ENCODE results near the gene SPDYE1. TPM values are rescaled to one million over a fixed set of nuclear protein-coding genes. Genes with fewer than 3 reads are reported as not detected.
"Not testable (repeated sequence)": the region's sequence is repeated elsewhere in the genome, so short reads cannot be mapped to it uniquely, and the experiment has no call there.

The SPDYE1 gene, protein sequence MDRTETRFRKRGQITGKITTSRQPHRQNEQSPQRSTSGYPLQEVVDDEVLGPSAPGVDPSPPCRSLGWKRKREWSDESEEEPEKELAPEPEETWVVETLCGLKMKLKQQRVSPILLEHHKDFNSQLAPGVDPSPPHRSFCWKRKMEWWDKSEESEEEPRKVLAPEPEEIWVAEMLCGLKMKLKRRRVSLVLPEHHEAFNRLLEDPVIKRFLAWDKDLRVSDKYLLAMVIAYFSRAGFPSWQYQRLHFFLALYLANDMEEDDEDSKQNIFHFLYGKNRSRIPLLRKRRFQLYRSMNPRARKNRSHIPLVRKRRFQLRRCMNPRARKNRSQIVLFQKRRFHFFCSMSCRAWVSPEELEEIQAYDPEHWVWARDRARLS
- under 0.01 TPM for total RNA-seq

DNA sequence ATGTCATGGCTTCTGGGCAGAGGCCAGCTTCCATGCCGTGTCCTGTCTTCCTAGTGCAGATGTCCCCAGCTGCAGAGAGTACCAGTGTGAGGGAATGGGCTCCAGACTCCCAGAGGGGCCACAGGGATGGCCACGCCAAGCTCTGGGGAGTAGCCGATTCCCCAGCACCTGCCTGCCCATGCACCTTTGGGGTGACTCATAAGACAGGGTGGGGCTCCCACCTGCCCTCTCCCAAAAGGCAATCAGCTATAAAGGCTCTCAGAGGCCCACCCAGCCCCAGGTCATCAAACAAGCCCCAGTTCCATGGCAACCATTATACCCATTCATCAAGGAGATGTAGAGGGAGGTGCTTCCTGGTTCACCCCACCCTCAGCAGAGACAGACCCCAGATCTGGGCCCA is at the start of gene SPDYE1:
Gene SPDYE1 (plus strand): TSS at position 366 of the 400 bp plus-strand sequence. CDS start 2,053 bp downstream, outside the sequence.
- not testable (repeated sequence) for H3K4me1 ChIP-seq (ENCODE audit: insufficient read depth, low read length); H3K4me3 ChIP-seq (ENCODE audit: low read length)

DNA sequence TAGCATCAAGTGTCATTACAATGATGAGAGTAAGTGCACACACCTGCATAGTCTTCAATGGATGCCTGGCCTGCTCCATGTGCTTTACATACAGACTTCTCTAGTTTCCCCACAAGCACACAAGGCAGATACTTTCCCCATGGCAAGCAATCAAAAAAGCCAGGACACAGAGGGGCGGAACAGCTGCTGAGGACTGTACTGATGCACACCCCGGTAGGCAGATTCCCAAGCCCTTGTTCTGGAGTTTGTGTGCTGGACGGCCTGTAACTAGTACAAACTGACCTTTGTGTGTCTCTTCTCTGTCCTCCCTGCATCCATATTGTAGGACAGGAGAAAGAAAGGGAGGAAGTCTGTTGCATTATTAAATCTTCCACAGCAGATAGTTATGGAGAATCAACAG is 45.7 kb upstream of the SPDYE1 start:
- H3K4me1 ChIP-seq (ENCODE audit: insufficient read depth, low read length) = peaks cover 2% of the 10 kb centered on the region
- H3K27me3 ChIP-seq (ENCODE audit: insufficient read depth, low read length) = no peaks in the 10 kb centered on the region
- H3K4me3 ChIP-seq (ENCODE audit: low read length) = no peak overlapping the region
- no peaks in the 10 kb centered on the region for H3K9me3 ChIP-seq (ENCODE audit: low read depth, low read length)

More for the DNA sequence above, at the start of gene SPDYE1:
- H3K9me3 ChIP-seq (ENCODE audit: low read depth, low read length); H3K27me3 ChIP-seq (ENCODE audit: insufficient read depth, low read length): not testable (repeated sequence)

DNA sequence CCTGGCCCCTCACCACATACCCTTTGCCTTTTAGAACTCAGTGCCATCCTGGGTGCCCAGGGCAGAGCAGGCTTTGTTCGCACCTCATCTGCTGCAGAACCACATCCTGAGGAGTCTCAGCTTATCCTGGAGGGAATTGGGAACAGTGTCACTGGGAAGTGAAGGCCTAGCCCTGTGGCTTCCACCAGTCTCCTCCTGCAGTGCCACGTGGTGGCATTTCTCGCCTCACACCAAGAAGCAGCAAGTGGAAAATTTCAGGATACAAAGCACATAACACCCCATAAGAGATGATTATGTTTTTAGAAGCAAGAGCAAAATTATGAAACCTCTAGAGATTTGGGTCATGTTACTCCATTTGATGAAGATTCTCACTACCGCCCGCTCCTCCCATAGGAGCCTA is 44.6 kb upstream of the SPDYE1 start:
- Histone ChIP-seq H3K4me1 (ENCODE audit: insufficient read depth, low read length) (peaks cover 2% of the 10 kb centered on the region), H3K9me3 (ENCODE audit: low read depth, low read length) (no peaks in the 10 kb centered on the region), H3K27me3 (ENCODE audit: insufficient read depth, low read length) (no peaks in the 10 kb centered on the region), H3K4me3 (ENCODE audit: low read length) (no peak overlapping the region)

DNA sequence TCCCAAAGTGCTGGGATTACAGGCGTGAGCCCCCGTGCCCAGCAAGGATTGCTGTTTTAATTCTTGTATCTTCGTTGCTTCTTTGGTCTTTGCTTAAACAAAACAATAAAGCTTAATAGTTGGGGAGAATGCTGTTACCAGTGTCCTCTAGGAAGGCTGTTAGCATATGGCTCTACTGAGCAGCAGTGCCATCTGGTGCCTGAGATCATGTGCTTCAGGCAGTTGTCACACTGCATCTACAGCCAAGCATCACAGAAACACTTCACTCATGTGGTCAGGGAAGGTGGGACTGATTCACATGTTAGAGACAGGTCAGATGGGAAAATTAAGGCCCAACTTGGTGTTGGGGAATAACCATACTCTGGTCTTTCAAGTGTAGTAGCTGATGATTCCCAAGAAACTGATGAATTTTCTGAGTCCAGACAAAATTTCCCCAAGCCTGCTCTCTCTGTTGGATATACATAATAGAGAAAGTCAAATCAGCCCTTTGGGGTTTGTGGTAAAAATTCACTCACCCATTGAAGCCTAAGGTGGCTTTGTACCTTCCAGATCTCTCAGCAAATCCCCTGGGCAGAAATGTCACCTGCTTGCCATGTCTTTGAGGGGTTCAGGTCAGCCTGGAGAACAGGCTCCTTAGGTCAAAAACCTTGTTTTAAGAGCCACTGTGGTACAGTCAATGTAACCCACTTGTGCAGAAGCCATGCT is 43.0 kb upstream of the SPDYE1 start:
- Histone ChIP-seq H3K9me3 (ENCODE audit: low read depth, low read length) (no peaks in the 10 kb centered on the region), H3K27me3 (ENCODE audit: insufficient read depth, low read length) (no peaks in the 10 kb centered on the region), H3K4me3 (ENCODE audit: low read length) (no peak overlapping the region), H3K4me1 (ENCODE audit: insufficient read depth, low read length) (peaks cover 2% of the 10 kb centered on the region)

DNA sequence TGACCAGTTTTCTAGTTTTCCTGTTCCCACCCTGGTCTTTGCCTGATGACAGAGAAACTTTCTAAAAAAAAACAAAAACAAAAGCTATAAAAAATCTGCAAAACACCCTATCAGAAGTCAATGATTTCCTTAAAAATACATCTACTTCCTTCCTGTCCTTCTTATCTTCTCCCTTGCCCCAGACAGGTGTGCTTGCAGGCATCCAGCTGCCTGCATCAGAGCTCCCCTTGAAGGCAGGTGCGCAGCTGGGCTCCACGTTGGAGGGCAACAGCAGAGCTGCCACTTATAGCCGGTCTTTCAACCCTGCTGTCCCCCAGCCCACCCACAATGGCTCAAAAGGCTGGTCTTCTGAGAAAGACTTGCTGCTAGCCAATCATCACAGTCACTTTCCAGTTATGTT is 41.7 kb upstream of the SPDYE1 start:
- no peaks in the 10 kb centered on the region for H3K9me3 ChIP-seq (ENCODE audit: low read depth, low read length)
- peaks cover 2% of the 10 kb centered on the region for H3K4me1 ChIP-seq (ENCODE audit: insufficient read depth, low read length)
- H3K27me3 ChIP-seq (ENCODE audit: insufficient read depth, low read length) = no peaks in the 10 kb centered on the region
- no peak overlapping the region for H3K4me3 ChIP-seq (ENCODE audit: low read length)

DNA sequence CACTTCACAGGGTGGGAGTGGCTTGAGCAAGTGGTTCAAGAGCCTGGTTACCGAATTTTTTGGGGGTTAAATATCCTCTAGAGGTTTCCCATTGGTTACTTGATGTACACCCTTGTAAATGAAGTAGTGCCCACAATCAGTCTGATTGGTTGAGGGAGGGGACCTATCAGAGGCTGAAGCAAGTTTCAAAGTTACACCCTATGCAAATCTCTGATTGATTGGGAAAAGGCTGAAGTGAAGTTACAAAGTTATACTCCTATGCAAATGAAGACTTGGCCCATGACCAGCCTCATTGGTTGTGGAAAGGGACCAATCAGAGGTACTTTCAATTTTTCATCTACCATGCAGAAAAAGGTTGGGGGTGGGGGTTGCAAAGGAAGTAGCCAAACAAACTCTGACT is 36.8 kb upstream of the SPDYE1 start:
- no peaks in the 10 kb centered on the region for H3K9me3 ChIP-seq (ENCODE audit: low read depth, low read length)
- H3K4me3 ChIP-seq (ENCODE audit: low read length) = no peak overlapping the region
- H3K4me1 ChIP-seq (ENCODE audit: insufficient read depth, low read length) = no peaks in the 10 kb centered on the region
- no peaks in the 10 kb centered on the region for H3K27me3 ChIP-seq (ENCODE audit: insufficient read depth, low read length)

DNA sequence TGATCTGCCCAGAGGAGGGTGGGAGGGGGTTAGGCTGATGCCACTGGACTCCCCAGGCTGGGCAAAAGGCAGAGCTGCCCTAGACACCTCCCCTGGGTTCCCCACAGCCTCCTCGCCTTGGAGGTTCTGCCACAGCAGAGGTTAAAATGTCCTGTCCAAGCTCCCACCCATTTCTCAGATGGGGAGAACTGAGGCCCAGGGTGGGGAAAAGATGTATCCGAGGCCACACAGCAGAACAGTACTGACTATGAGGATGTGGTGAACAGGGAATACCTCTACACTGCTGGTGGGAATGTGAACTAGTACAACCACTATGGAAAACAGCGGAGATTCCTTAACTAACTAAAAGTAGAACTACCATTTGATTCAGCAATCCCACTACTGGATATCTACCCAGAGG is 31.3 kb upstream of the SPDYE1 start:
- H3K9me3 ChIP-seq (ENCODE audit: low read depth, low read length); H3K4me1 ChIP-seq (ENCODE audit: insufficient read depth, low read length); H3K27me3 ChIP-seq (ENCODE audit: insufficient read depth, low read length); H3K4me3 ChIP-seq (ENCODE audit: low read length): not testable (repeated sequence)

DNA sequence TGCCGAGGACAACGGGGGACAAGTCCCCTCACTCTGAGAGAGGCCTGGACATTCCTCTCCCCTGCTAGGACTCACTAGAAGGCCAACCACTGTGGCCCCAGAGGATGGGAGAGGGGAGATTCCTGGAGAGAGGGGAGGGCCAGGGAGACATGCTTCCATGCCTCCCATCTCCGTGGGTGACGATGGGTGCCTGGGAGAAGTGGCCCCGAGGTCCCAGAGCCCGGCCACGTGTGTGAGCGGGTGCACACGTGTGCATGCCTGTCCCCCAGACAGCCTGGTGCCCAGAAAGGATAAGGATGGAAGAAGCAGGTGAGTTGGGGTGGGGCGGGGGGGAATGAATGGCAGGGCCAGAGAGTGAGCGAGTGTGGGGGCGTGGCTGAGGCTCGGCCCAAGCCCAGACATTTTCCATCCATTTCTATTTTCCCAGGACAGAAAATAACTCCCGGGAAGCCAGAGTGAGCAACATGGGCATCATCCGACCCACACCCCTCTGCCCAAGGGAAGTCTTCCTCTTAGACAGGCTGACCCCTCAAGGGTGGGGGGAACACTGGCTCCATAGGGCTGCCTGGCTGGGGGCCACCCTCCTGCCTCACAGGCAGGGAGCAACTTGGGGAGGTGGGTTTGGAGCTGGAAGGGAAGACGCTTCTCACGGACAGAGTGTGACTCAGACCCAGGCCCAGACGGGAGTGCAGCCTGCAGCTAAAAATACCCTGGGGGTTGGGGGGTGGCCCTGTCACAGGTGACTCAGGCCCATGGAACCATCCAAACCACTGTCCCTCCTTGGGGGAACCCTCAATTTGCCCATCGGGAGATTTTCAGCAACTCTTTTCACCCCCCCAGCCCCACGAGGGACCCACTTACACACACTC is 29.3 kb upstream of the SPDYE1 start:
- not testable (repeated sequence) for H3K4me3 ChIP-seq (ENCODE audit: low read length); H3K27me3 ChIP-seq (ENCODE audit: insufficient read depth, low read length); H3K4me1 ChIP-seq (ENCODE audit: insufficient read depth, low read length)

DNA sequence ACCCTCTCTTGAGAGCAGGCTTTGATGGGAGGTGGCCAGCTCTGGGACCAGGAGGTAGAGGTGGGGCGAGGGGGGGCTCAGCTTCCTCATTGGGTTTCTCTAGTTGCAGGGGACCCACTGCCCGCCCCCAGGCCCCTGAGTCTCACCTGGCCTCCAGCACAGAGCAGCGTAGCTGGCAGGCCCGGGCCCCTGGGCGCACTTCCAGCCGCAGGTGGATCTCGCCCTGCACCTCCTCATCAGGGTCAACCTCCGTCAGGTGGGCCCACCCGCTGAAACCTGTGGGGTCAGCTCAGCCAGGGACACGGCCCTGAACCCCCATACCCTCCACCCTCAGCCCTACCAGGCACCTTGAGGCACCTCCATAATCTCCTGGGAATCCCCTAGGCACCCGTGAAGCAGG is 28.1 kb upstream of the SPDYE1 start:
- not testable (repeated sequence) for H3K4me3 ChIP-seq (ENCODE audit: low read length); H3K27me3 ChIP-seq (ENCODE audit: insufficient read depth, low read length); H3K4me1 ChIP-seq (ENCODE audit: insufficient read depth, low read length); H3K9me3 ChIP-seq (ENCODE audit: low read depth, low read length)

More for the DNA sequence above, 29.3 kb upstream of the SPDYE1 start:
- H3K9me3 ChIP-seq (ENCODE audit: low read depth, low read length) = not testable (repeated sequence)

DNA sequence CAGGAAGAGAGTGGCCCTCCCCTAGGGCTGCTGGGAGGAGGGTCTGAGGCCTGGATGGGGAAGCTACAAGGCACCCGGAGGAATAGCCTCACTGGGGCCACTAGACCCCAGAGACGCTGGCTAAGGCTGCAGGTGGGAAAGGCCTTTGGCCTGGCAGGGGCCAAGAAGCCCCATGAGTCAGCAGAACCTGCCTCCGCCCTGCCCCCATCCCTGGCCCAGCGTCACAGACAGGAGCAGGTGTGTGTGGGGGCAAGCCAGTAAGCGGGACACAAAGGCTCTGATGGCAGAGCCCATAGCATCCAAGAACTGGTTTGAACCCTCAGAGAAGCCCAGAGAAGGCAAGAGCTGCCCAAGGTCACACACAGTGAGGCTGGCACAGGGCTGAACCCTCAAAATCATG is 27.0 kb upstream of the SPDYE1 start:
- not testable (repeated sequence) for H3K9me3 ChIP-seq (ENCODE audit: low read depth, low read length); H3K27me3 ChIP-seq (ENCODE audit: insufficient read depth, low read length); H3K4me1 ChIP-seq (ENCODE audit: insufficient read depth, low read length); H3K4me3 ChIP-seq (ENCODE audit: low read length)

DNA sequence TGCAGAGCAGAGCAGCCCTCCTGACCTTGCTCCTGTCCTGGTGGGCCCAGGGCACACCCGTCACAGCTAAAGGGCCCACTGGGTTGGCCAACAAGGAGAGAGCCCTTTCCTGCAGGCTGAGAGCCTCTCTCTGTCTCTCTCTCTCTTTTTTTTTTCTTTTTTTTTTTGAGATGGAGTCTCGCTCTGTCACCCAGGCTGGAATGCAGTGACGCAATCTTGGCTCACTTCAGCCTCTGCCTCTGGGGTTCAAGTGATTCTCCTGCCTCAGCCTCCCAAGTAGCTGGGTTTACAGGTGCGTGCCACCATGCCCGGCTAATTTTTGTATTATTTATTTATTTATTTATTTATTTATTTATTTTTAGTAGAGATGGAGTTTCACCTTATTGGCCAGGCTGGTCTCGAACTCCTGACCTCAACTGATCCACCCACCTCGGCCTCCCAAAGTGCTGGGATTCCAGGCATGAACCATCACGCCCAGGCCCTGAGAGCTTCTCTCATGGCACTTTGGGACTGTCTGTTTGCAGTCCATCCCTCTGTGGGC is 23.6 kb upstream of the SPDYE1 start:
- not testable (repeated sequence) for H3K27me3 ChIP-seq (ENCODE audit: insufficient read depth, low read length); H3K4me3 ChIP-seq (ENCODE audit: low read length); H3K9me3 ChIP-seq (ENCODE audit: low read depth, low read length); H3K4me1 ChIP-seq (ENCODE audit: insufficient read depth, low read length)

DNA sequence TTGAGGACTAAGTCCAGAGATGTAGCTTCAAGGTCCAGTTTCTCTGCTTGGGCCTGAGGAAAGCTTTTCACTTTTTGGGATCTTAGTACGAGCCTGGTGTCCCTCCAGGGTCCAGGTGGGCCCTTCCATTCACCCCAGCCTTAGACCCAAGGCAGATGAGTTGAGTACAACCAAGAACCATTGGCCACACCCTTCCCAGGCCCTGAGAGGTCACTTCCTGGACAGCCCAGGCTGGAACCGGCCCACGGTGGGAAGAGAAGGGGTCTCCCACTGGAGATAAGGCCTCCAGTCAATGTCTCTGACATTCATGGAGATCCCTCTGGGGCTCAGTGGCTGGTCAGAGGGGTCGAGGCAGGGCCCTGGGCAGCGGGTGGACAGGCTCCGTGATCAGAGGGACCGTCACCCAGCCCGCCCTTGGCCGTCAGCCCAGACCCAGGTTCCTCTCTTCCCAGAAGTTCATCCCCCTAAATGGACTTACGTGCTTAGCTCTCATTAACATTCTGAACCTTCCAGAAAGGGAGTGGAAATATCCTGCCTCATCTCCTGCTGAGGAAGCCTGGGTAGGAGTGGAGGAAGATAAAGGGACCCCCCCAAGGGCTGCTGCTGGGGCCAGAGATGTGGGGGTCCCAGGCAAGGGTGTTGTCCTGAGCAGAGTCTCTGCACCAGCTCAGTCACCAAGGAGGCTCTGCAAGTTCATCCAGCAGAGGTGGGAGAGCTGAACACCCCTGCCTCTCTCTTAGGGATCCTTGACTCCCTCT is 22.8 kb upstream of the SPDYE1 start:
- not testable (repeated sequence) for H3K4me1 ChIP-seq (ENCODE audit: insufficient read depth, low read length); H3K4me3 ChIP-seq (ENCODE audit: low read length); H3K9me3 ChIP-seq (ENCODE audit: low read depth, low read length); H3K27me3 ChIP-seq (ENCODE audit: insufficient read depth, low read length)

DNA sequence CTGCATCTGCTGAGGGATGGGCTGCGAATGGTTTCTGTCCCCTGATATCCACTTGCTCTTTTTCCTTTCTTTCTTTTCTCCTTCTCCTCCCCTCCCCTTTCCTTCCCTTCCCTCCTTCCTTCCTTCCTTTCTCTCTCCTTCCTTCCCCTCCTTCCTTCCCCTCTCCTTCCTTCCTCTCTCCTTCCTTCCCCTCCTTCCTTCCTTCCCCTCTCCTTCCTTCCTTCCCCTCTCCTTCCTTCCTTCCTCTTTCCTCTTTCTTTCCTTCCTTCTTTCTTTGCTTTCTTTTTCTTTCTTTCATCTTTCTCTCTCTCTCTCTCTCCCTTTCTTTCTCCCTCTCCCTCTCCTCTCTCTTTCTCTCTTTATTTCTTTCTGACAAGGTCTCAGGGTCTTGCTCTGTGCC is 20.2 kb upstream of the SPDYE1 start:
- no peaks in the 10 kb centered on the region for H3K9me3 ChIP-seq (ENCODE audit: low read depth, low read length)

DNA sequence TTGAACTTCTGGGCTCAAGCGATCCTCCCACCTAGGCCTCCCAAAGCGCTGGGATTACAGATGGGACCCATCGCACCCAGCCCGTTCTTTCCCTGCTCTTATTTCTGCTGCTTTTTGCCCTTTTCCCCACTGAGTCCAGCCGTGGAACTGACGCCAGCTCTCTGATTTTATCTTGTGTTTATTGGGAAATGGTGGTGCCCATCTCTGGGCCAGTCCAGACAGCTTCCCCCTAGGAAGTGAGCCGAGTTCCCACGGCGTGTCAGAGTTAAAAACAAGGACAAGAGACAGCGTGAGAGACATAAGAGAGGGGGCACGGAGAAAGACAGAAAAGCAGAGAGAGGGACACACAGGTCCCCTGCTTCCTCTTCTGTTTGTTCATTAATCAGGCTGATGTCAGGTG is 19.6 kb upstream of the SPDYE1 start:
- H3K4me1 ChIP-seq (ENCODE audit: insufficient read depth, low read length); H3K4me3 ChIP-seq (ENCODE audit: low read length); H3K9me3 ChIP-seq (ENCODE audit: low read depth, low read length); H3K27me3 ChIP-seq (ENCODE audit: insufficient read depth, low read length): not testable (repeated sequence)

More for the DNA sequence above, 20.2 kb upstream of the SPDYE1 start:
- H3K4me3 ChIP-seq (ENCODE audit: low read length) = no peak overlapping the region
- H3K4me1 ChIP-seq (ENCODE audit: insufficient read depth, low read length) = no peaks in the 10 kb centered on the region
- no peaks in the 10 kb centered on the region for H3K27me3 ChIP-seq (ENCODE audit: insufficient read depth, low read length)

Measured in mononuclear cell (primary cell).